HCT116 (cell line): Measurements from ENCODE around the gene CDK10.

ENCODE experiments used
- CEBPB ChIP-seq: IDR thresholded peaks from 2 replicates; pipeline ENCODE4 v1.6.1; 2012; ENCODE audit warnings: low read depth
- CTCF ChIP-seq, 3 experiments: fragments of 200-600 bp in 1 of 3; sonication (generic) in 1 of 3; IDR thresholded peaks in 2 of 3; conservative IDR thresholded peaks in 1 of 3; 2 replicates each; pipeline ENCODE4 v1.5.1; 2012 to 2017; ENCODE audit warnings: low read depth in 2 of 3, low read length in 2 of 3, antibody characterized with exemption in 1 of 3, borderline replicate concordance in 1 of 3, control low read depth in 1 of 3, mild to moderate bottlenecking in 1 of 3, mixed read lengths in 1 of 3, mixed run types in 1 of 3, moderate library complexity in 1 of 3; ENCODE audit not compliant: insufficient read depth in 1 of 3
- EZH2 ChIP-seq: fragments of 200-600 bp; sonication (generic); IDR thresholded peaks from 2 replicates; pipeline ENCODE4 v1.6.1; 2017; ENCODE audit warnings: antibody characterized with exemption, mixed run types
- MAX ChIP-seq: IDR thresholded peaks from 2 replicates; pipeline ENCODE4 v1.6.1; 2012
- POLR2A ChIP-seq: IDR thresholded peaks from 2 replicates; pipeline ENCODE4 v1.7.0; 2011; ENCODE audit warnings: borderline replicate concordance; ENCODE audit not compliant: insufficient read depth, insufficient read length; ENCODE audit errors: extremely low read depth
- REST ChIP-seq: IDR thresholded peaks from 2 replicates; pipeline ENCODE4 v1.6.1; 2012; ENCODE audit warnings: low read depth
- SIN3A ChIP-seq: IDR thresholded peaks from 2 replicates; pipeline ENCODE4 v1.6.1; 2012; ENCODE audit warnings: low read depth
- TCF7L2 ChIP-seq: IDR thresholded peaks from 2 replicates; pipeline ENCODE4 v1.7.0; 2011; ENCODE audit warnings: borderline replicate concordance, inconsistent platforms; ENCODE audit not compliant: insufficient read depth, insufficient read length; ENCODE audit errors: extremely low read depth
- ZNF274 ChIP-seq: fragments of 200-500 bp; sonication (Bioruptor generic); IDR thresholded peaks from 2 replicates; pipeline ENCODE4 v1.6.1; 2014; ENCODE audit warnings: mild to moderate bottlenecking, low read depth, low read length, inconsistent platforms

- no peak for TF ChIP-seq CTCF (IDR thresholded peaks at IDR 0.05 in 2 of 3, conservative IDR thresholded peaks at IDR 0.05 in 1 of 3; ENCODE audit: borderline replicate concordance in 1 of 3, insufficient read depth in 1 of 3, low read depth in 2 of 3, low read length in 2 of 3)
- TF ChIP-seq ZNF274, result no peak
- TF ChIP-seq TCF7L2, result no peak
- no peak for TF ChIP-seq MAX
- TF ChIP-seq EZH2, result no peak
- no peak for TF ChIP-seq POLR2A
- TF ChIP-seq CEBPB, result no peak
- TF ChIP-seq SIN3A, result no peak
- TF ChIP-seq REST, result no peak
Measured at GRCh38 chr16:89744813-89745212, 58.3 kb downstream of the CDK10 start.
